ENCODE results near the gene FAR2. TPM values are rescaled to one million over a fixed set of nuclear protein-coding genes. Genes with fewer than 3 reads are reported as not detected.

Gene FAR2
- total and polyA plus RNA-seq, 2 experiments from 2014 or later, result 18.7 to 22.6 TPM

DNA sequence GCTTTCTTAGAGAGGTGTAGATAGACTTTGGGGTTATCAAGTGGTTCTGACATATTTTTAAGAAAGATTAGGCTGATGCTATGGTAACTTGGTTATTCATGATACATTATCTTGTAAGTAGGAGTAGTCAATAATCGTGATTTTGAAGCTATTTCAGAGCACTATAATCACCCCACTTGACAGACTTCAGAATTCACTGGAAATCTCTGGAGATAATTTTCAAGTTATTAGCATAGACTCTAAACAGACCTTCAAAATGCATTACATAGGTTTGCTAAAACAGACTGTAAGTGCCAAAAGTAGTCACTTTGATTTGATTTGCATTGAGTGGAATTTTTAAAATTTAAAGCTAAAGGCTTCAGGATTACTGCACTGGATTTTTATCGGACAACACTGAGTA, 157.6 kb downstream of the FAR2 start:
- Histone ChIP-seq H3K79me2 (replicated peaks; ENCODE audit: insufficient read depth) (no peaks in the 10 kb centered on the region), H2AFZ (no peak overlapping the region), H3K4me3 (no peak overlapping the region), H3K9me2 (ENCODE audit: insufficient read depth) (no peaks in the 10 kb centered on the region), H3F3A (replicated peaks; ENCODE audit: low read depth) (no peaks in the 10 kb centered on the region), H3K4me2 (no peak overlapping the region), H4K20me1 (replicated peaks; ENCODE audit: insufficient read depth) (no peaks in the 10 kb centered on the region), H3K27me3 (ENCODE audit: insufficient read depth) (no peaks in the 10 kb centered on the region), H3K4me1 (ENCODE audit: insufficient read depth) (no peaks in the 10 kb centered on the region), H3K36me3 (ENCODE audit: insufficient read depth) (no peaks in the 10 kb centered on the region), H3K27ac (ENCODE audit: low read depth) (no peak overlapping the region)
- Mint-ChIP-seq H3K27me3 (ENCODE audit: insufficient read depth, low read depth, poor library complexity) (peaks cover 2% of the 10 kb centered on the region), H3K36me3 (ENCODE audit: low read depth) (no peaks in the 10 kb centered on the region), H3K27ac (no peak overlapping the region), H3K9me3 (no peaks in the 10 kb centered on the region), H3K4me1 (peaks cover 5% of the 10 kb centered on the region; the same call in 2 of the 3 replicates), H3K4me3 (no peak overlapping the region)
- no peak for ATAC-seq
- TF ChIP-seq CREB1 (CRISPR knock-in tag; IDR thresholded peaks at IDR 0.05; ENCODE audit: low read depth) (no peak), EZH2phosphoT487 (IDR thresholded peaks at IDR 0.05; ENCODE audit: unreplicated experiment) (no peak), EZH2 (IDR thresholded peaks at IDR 0.05; ENCODE audit: low read depth, unreplicated experiment) (no peak), POLR2AphosphoS5 (IDR thresholded peaks at IDR 0.05; ENCODE audit: low read depth) (no peak), STAT1 (IDR thresholded peaks at IDR 0.05; ENCODE audit: unreplicated experiment) (no peak), ZNF331 (CRISPR knock-in tag; IDR thresholded peaks at IDR 0.05; ENCODE audit: low read depth) (no peak), ZNF462 (CRISPR knock-in tag; IDR thresholded peaks at IDR 0.05) (no peak), ETS1 (IDR thresholded peaks at IDR 0.05) (no peak), ZNF114 (CRISPR knock-in tag; IDR thresholded peaks at IDR 0.05) (no peak), JUNB (IDR thresholded peaks at IDR 0.05; ENCODE audit: unreplicated experiment) (no peak), NANOG (IDR thresholded peaks at IDR 0.05; ENCODE audit: borderline replicate concordance) (no peak), REST (IDR thresholded peaks at IDR 0.05; ENCODE audit: unreplicated experiment) (no peak)
- TF ChIP-seq, protein P1, sequence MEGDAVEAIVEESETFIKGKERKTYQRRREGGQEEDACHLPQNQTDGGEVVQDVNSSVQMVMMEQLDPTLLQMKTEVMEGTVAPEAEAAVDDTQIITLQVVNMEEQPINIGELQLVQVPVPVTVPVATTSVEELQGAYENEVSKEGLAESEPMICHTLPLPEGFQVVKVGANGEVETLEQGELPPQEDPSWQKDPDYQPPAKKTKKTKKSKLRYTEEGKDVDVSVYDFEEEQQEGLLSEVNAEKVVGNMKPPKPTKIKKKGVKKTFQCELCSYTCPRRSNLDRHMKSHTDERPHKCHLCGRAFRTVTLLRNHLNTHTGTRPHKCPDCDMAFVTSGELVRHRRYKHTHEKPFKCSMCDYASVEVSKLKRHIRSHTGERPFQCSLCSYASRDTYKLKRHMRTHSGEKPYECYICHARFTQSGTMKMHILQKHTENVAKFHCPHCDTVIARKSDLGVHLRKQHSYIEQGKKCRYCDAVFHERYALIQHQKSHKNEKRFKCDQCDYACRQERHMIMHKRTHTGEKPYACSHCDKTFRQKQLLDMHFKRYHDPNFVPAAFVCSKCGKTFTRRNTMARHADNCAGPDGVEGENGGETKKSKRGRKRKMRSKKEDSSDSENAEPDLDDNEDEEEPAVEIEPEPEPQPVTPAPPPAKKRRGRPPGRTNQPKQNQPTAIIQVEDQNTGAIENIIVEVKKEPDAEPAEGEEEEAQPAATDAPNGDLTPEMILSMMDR (conservative IDR thresholded peaks at IDR 0.05; ENCODE audit: low read depth in 2 of 2), result no peak
- DNase-seq (ENCODE audit: low spot score), result no peak

All from GM23338 (cell line).